Astrocyte of the spinal cord (primary cell): Measurements from ENCODE around the gene SLC12A9.

Experiments used
- DNase-seq: peaks from one replicate; pipeline ENCODE4 v3.0.0; 2011; ENCODE audit warnings: low read depth, low spot score
- H3K4me3 ChIP-seq: 2 replicates; pipeline ENCODE4 v1.5.1; 2011; ENCODE audit warnings: low read depth, mild to moderate bottlenecking, low read length, moderate library complexity
- CTCF ChIP-seq: IDR thresholded peaks from 2 replicates; pipeline ENCODE4 v1.5.1; 2012; ENCODE audit warnings: low read depth, mild to moderate bottlenecking, low read length, inconsistent platforms
- in situ Hi-C: cut with HindIII; loops from 2 replicates; pipeline ENCODE4 v1.10.0; 2017; ENCODE audit warnings: low sequenced_read_pairs

Gene SLC12A9

GRCh38 chr7:100825751-100826513 is 26.6 kb upstream of the SLC12A9 start:
- peak; percentile 54 for TF ChIP-seq CTCF
- H3K4me3 ChIP-seq: peak overlapping the region; percentile 78
- in situ Hi-C loops: no loop called here
- DNase-seq: peak; percentile 50

- TF ChIP-seq CTCF: no peak
- peak overlapping the region; percentile 78 for H3K4me3 ChIP-seq
These were observed 25.8 kb upstream of the SLC12A9 start for GRCh38 chr7:100826514-100827329.

GRCh38 chr7:100827330-100828226 is 24.9 kb upstream of the SLC12A9 start, which contains the start of gene EPHB4:
Gene EPHB4, minus strand, starts transcription at chr7:100827523. Its CDS starts 493 bp downstream, at chr7:100827030.
- TF ChIP-seq CTCF: peak; percentile 68
- in situ Hi-C loops: no loop called here
- H3K4me3 ChIP-seq: peak within 1 kb of the TSS; percentile 78
- DNase-seq: peak; percentile 91

More at GRCh38 chr7:100826514-100827329, 25.8 kb upstream of the SLC12A9 start:
- no peak for DNase-seq
- in situ Hi-C loops: no loop called here

- no peak for DNase-seq
- in situ Hi-C loops: no loop called here
These were observed 23.3 kb upstream of the SLC12A9 start for GRCh38 chr7:100829150-100829716.

GRCh38 chr7:100830396-100830795 is 22.1 kb upstream of the SLC12A9 start:
- H3K4me3 ChIP-seq: no peak overlapping the region
- in situ Hi-C loops: no loop called here
- TF ChIP-seq CTCF: no peak
- DNase-seq: no peak

More at GRCh38 chr7:100829150-100829716, 23.3 kb upstream of the SLC12A9 start:
- H3K4me3 ChIP-seq: no peak overlapping the region
- no peak for TF ChIP-seq CTCF

- no peak for TF ChIP-seq CTCF
- H3K4me3 ChIP-seq: no peak overlapping the region
- no peak for DNase-seq
- in situ Hi-C loops: no loop called here
These were observed 20.3 kb upstream of the SLC12A9 start for GRCh38 chr7:100832281-100832633.
